CD8-positive, alpha-beta memory T cell (primary cell): Measurements from ENCODE around the gene XRN2. TPM values are rescaled to one million over a fixed set of nuclear protein-coding genes. Genes with fewer than 3 reads are reported as not detected.
"Not testable (repeated sequence)": the region's sequence is repeated elsewhere in the genome, so short reads cannot be mapped to it uniquely, and the experiment has no call there.

Experiments
- CTCF ChIA-PET: fragments of 350-600 bp; sonication (Branson Sonifier 250); formaldehyde crosslinking; loops from one replicate; lab custom pipeline; 2021; ENCODE audit warnings: antibody characterized with exemption; lab: Charles Lee
- POLR2A ChIA-PET: fragments of 350-600 bp; sonication (Branson Sonifier 250); formaldehyde crosslinking; loops from one replicate; lab custom pipeline; 2021; ENCODE audit warnings: antibody characterized with exemption; lab: Charles Lee
- DNase-seq, 5 donors: peaks; one replicate each; pipeline versions ENCODE4 v3.0.0 to v3.0.0-alpha.2; 2020 to 2022; ENCODE audit warnings: mixed read lengths in 1 of 5
- H3K27ac ChIP-seq: one replicate; pipeline ENCODE4 v1.7.0; 2013; ENCODE audit warnings: low read depth, mild to moderate bottlenecking, low read length, moderate library complexity
- H3K27me3 ChIP-seq: 2 replicates; pipeline ENCODE4 v1.7.0; 2013; ENCODE audit warnings: low read length, mild to moderate bottlenecking; ENCODE audit not compliant: insufficient read depth, poor library complexity, severe bottlenecking
- H3K36me3 ChIP-seq: 2 replicates; pipeline ENCODE4 v1.7.0; 2013; ENCODE audit warnings: mild to moderate bottlenecking, low read length, moderate library complexity; ENCODE audit not compliant: insufficient read depth
- H3K4me1 ChIP-seq: 2 replicates; pipeline ENCODE4 v1.7.0; 2013; ENCODE audit warnings: mild to moderate bottlenecking, low read length, moderate library complexity; ENCODE audit not compliant: insufficient read depth
- H3K4me3 ChIP-seq: 2 replicates; pipeline ENCODE4 v1.7.0; 2013; ENCODE audit warnings: mild to moderate bottlenecking, low read length
- H3K9me3 ChIP-seq: 2 replicates; pipeline ENCODE4 v1.7.0; 2013; ENCODE audit warnings: mild to moderate bottlenecking, low read length
- H3K27ac Mint-ChIP-seq, 8 donors: one replicate each; pipeline ENCODE4 v1.8.0; 2020 to 2021; ENCODE audit warnings: mixed read lengths in 8 of 8, mild to moderate bottlenecking in 6 of 8, inconsistent platforms in 3 of 8, moderate library complexity in 3 of 8
- H3K27me3 Mint-ChIP-seq, 2 donors: one replicate each; pipeline ENCODE4 v1.8.0; 2020 to 2021; ENCODE audit warnings: mixed read lengths in 2 of 2, mild to moderate bottlenecking in 1 of 2, moderate library complexity in 1 of 2
- H3K36me3 Mint-ChIP-seq, 3 donors: one replicate each; pipeline ENCODE4 v1.8.0; 2020 to 2021; ENCODE audit warnings: mixed read lengths in 3 of 3, inconsistent platforms in 1 of 3, mild to moderate bottlenecking in 1 of 3
- H3K4me1 Mint-ChIP-seq, 3 donors: one replicate each; pipeline ENCODE4 v1.8.0; 2020 to 2021; ENCODE audit warnings: mixed read lengths in 3 of 3, inconsistent platforms in 1 of 3, mild to moderate bottlenecking in 1 of 3
- H3K4me3 Mint-ChIP-seq, 7 donors: one replicate each; pipeline ENCODE4 v1.8.0; 2020 to 2021; ENCODE audit warnings: mixed read lengths in 7 of 7, mild to moderate bottlenecking in 6 of 7, moderate library complexity in 4 of 7, inconsistent platforms in 2 of 7
- H3K9me3 Mint-ChIP-seq, 5 donors: one replicate each; pipeline ENCODE4 v1.8.0; 2020 to 2022; ENCODE audit warnings: mixed read lengths in 5 of 5, mild to moderate bottlenecking in 3 of 5, moderate library complexity in 2 of 5, inconsistent platforms in 1 of 5
- polyA plus RNA-seq: library from polyadenylated mRNA; unstranded; fragments of 300-500 nt; fragmentation: Illumina TruSeq; gene quantifications from one replicate; pipeline ENCODE4 v1.2.3, GENCODE V29; 2021
- total RNA-seq, 2 experiments: library from RNA; stranded (reverse); gene quantifications; one replicate each; pipeline ENCODE4 v1.2.3, GENCODE V29; 2021

XRN2 gene
- total and polyA plus RNA-seq, 3 experiments from 2014 or later, result 68.7 to 95.1 (median 93.6) TPM

GRCh38 chr20:21397341-21398108, 94.4 kb downstream of the XRN2 start, which contains the start of gene NKX2-4:
NKX2-4 (minus strand) TSS chr20:21397526; CDS start chr20:21397399, 127 bp downstream.
- H3K4me1 ChIP-seq, result peaks cover 10% of the 10 kb centered on the region
- no peak within 1 kb of the TSS for H3K27ac ChIP-seq
- no peaks in the 10 kb centered on the region for H3K9me3 ChIP-seq
- ChIA-PET POLR2A (no interaction called here), CTCF (no interaction called here)
- Mint-ChIP-seq H3K36me3 (peaks cover 0 to 3% (median 0%) of the 10 kb centered on the region in 3 donors), H3K4me3 (peak within 1 kb of the TSS in 6 of 7 donors; percentile 41 to 75 (median 67)), H3K27me3 (peaks cover 66 to 77% of the 10 kb centered on the region in 2 donors), H3K4me1 (peaks cover 11 to 16% (median 16%) of the 10 kb centered on the region in 3 donors), H3K9me3 (peaks cover 16 to 32% (median 26%) of the 10 kb centered on the region in 5 donors), H3K27ac (peak within 1 kb of the TSS in 3 of 8 donors; percentile 15 to 58 (median 51))
- no peaks in the 10 kb centered on the region for H3K36me3 ChIP-seq
- no peak for DNase-seq
- peaks cover 68% of the 10 kb centered on the region for H3K27me3 ChIP-seq
- no peak within 1 kb of the TSS for H3K4me3 ChIP-seq

DNA sequence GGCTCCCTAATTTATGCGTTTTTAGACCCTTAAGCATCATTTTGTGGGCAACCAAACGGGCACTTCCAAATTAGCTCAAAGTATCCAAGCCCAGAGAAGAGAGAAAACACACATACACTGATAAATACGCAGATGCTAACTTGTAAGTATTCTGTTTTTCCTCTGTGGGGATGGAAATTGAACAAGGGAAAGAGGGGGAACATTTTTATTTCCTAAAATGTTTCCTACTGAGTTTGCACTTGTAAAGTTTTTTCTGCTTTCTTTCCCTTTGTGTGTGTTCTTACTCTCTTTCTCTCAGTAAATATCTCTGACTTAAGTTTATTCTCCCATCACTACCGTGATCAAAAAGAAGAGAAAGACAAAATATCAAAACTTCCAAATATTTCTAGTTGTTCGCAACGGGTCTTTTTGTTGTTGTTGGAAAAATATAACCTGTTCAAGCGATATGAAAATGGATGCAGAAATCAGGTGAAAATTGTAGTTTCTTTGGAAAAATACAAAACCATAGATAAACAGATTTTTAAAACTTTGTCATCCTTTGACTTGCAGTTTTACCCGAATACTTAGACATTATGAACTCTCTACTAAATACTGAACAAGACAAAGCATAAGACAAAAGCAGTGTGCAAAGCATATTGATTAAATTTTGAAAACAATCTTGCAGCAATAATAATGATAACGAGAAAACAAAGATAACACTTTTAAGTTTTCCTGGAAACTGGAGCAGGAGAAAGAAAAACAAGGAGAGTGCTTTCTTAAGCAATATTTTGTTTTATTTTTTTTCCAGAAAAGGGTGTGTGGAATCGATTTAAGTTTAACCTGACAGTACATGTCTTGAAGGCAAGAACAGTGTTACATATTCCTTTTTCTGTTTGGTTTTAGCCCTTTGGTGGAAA, 95.2 kb downstream of the XRN2 start:
- peaks cover 61% of the 10 kb centered on the region for H3K27me3 ChIP-seq
- H3K27me3 Mint-ChIP-seq, result peaks cover 64 to 74% of the 10 kb centered on the region in 2 donors
- peak overlapping the region in 2 of 8 donors; percentile 17 to 51 for H3K27ac Mint-ChIP-seq
- H3K4me3 ChIP-seq, result no peak overlapping the region
- H3K4me1 ChIP-seq, result peaks cover 10% of the 10 kb centered on the region
- POLR2A ChIA-PET, result no interaction called here
- H3K36me3 Mint-ChIP-seq, result peaks cover 0 to 3% (median 0%) of the 10 kb centered on the region in 3 donors
- H3K4me3 Mint-ChIP-seq, result peak overlapping the region in 6 of 7 donors; percentile 41 to 75 (median 67)
- no peaks in the 10 kb centered on the region for H3K9me3 ChIP-seq
- peaks cover 10 to 11% (median 11%) of the 10 kb centered on the region in 3 donors for H3K4me1 Mint-ChIP-seq
- H3K9me3 Mint-ChIP-seq, result peaks cover 16 to 29% (median 23%) of the 10 kb centered on the region in 5 donors
- DNase-seq, result no peak
- H3K27ac ChIP-seq, result no peak overlapping the region
- CTCF ChIA-PET, result no interaction called here
- no peaks in the 10 kb centered on the region for H3K36me3 ChIP-seq

DNA sequence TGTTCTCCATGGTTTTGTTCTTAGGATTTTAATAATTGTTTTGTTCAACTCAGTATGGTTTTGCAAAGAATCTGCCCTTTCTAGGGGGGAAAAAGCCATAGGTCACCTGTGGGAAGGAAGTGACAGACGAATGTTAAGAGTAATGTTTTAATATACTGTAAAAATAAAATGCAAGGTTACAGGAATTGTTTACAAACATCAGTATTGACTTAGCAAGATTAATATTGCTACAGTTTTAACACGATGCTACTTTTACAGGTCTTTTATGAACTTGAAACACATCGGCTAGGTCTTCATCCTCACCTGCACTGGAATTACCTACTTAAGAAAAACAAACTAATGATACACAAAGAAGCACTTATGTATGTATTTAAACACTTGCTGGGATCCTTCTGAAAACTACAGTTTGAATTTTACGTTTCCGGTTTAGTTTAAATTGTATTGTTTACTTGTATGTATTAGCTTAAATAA, 95.9 kb downstream of the XRN2 start:
- peaks cover 59 to 73% of the 10 kb centered on the region in 2 donors for H3K27me3 Mint-ChIP-seq
- H3K27me3 ChIP-seq, result peaks cover 54% of the 10 kb centered on the region
- H3K9me3 Mint-ChIP-seq, result peaks cover 16 to 29% (median 23%) of the 10 kb centered on the region in 5 donors
- ChIA-PET POLR2A (no interaction called here), CTCF (no interaction called here)
- no peaks in the 10 kb centered on the region for H3K36me3 ChIP-seq
- peak overlapping the region in 1 of 8 donors; percentile 17 for H3K27ac Mint-ChIP-seq
- peaks cover 10% of the 10 kb centered on the region for H3K4me1 ChIP-seq
- H3K4me1 Mint-ChIP-seq, result peaks cover 8 to 11% (median 11%) of the 10 kb centered on the region in 3 donors
- no peak for DNase-seq
- no peak overlapping the region for H3K4me3 ChIP-seq
- H3K4me3 Mint-ChIP-seq, result no peak overlapping the region
- no peaks in the 10 kb centered on the region for H3K9me3 ChIP-seq
- peaks cover 0 to 3% (median 0%) of the 10 kb centered on the region in 3 donors for H3K36me3 Mint-ChIP-seq
- H3K27ac ChIP-seq, result no peak overlapping the region

DNA sequence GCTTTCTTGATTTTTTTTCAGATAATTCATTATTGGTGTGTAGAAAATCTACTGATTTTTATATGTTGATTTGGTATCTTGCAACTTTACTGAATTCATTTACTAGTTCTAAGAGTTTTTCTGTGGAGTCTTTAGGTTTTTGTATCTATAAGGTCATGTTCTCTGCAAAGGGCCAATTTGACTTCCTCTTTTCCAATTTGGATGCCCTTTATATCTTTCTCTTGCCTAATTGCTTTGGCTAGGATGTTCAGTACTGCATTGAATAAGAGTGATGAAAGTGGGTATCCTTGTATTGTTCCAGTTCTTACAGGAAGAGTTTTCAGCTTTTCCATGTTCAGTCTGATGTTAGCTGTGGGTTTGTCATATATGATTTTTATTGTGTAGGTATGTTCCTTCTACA, 108.6 kb downstream of the XRN2 start:
- POLR2A ChIA-PET, result no interaction called here
- peaks cover 5 to 27% (median 5%) of the 10 kb centered on the region in 3 donors for H3K36me3 Mint-ChIP-seq
- peaks cover 14 to 28% (median 25%) of the 10 kb centered on the region in 3 donors for H3K4me1 Mint-ChIP-seq
- H3K4me3 Mint-ChIP-seq, result no peak overlapping the region
- Histone ChIP-seq H3K4me1 (peaks cover 6% of the 10 kb centered on the region), H3K4me3 (no peak overlapping the region), H3K27ac (no peak overlapping the region), H3K9me3 (no peaks in the 10 kb centered on the region), H3K36me3 (no peaks in the 10 kb centered on the region), H3K27me3 (no peaks in the 10 kb centered on the region)
- CTCF ChIA-PET, result no interaction called here
- H3K27ac Mint-ChIP-seq, result no peak overlapping the region
- peaks cover 43 to 65% of the 10 kb centered on the region in 2 donors for H3K27me3 Mint-ChIP-seq
- DNase-seq, result no peak
- peaks cover 17 to 44% (median 23%) of the 10 kb centered on the region in 5 donors for H3K9me3 Mint-ChIP-seq

GRCh38 chr20:21413996-21414395, 110.9 kb downstream of the XRN2 start:
- peaks cover 3 to 39% (median 5%) of the 10 kb centered on the region in 3 donors for H3K36me3 Mint-ChIP-seq
- H3K4me3 Mint-ChIP-seq, result peak overlapping the region in 4 of 7 donors; percentile 25 to 46 (median 38)
- H3K4me1 Mint-ChIP-seq, result peaks cover 14 to 28% (median 25%) of the 10 kb centered on the region in 3 donors
- DNase-seq, result peak in 1 of 5 donors; percentile 10
- CTCF ChIA-PET, H3K27me3 ChIP-seq, H3K27ac ChIP-seq, H3K9me3 ChIP-seq, H3K36me3 ChIP-seq, H3K4me3 ChIP-seq, H3K4me1 ChIP-seq: not testable (repeated sequence)
- peaks cover 23 to 56% (median 37%) of the 10 kb centered on the region in 5 donors for H3K9me3 Mint-ChIP-seq
- POLR2A ChIA-PET, result interaction anchor here (0.6 kb wide), 1 partner anchor 17 kb away, joined by 3 read pairs; no protein-coding TSS in a partner anchor
- H3K27me3 Mint-ChIP-seq, result peaks cover 38 to 55% of the 10 kb centered on the region in 2 donors
- peak overlapping the region in 1 of 8 donors; percentile 39 for H3K27ac Mint-ChIP-seq

DNA sequence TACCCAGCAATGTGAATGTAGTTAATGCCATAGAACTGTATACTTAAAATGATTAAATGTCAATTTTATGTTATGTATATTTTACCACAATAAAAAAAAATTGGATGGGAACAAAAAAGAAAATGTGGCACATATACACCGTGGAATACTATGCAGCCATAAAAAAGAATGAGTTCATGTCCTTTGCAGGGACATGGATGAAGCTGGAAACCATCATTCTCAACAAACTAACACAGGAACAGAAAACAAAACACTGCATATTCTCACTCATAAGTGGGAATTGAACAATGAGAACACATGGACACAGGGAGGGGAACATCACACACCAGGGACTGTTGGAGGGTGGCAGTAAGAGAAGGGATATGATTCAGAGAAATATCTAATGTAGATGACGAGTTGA, 116.0 kb downstream of the XRN2 start:
- H3K4me3 ChIP-seq, H3K27me3 ChIP-seq, H3K9me3 ChIP-seq, CTCF ChIA-PET, DNase-seq, H3K27ac ChIP-seq, H3K27ac Mint-ChIP-seq, H3K4me1 ChIP-seq, POLR2A ChIA-PET, H3K36me3 ChIP-seq, H3K4me3 Mint-ChIP-seq: not testable (repeated sequence)
- Mint-ChIP-seq H3K4me1 (peaks cover 6 to 15% (median 14%) of the 10 kb centered on the region in 3 donors), H3K36me3 (peaks cover 0 to 56% (median 5%) of the 10 kb centered on the region in 3 donors), H3K9me3 (peaks cover 36 to 79% (median 55%) of the 10 kb centered on the region in 5 donors), H3K27me3 (peaks cover 14 to 31% of the 10 kb centered on the region in 2 donors)

GRCh38 chr20:21421601-21422236, 118.6 kb downstream of the XRN2 start:
- Mint-ChIP-seq H3K4me1 (no peaks in the 10 kb centered on the region), H3K4me3 (no peak overlapping the region), H3K36me3 (peaks cover 0 to 58% (median 0%) of the 10 kb centered on the region in 3 donors), H3K9me3 (peaks cover 49 to 86% (median 64%) of the 10 kb centered on the region in 5 donors), H3K27ac (no peak overlapping the region), H3K27me3 (peaks cover 4 to 8% of the 10 kb centered on the region in 2 donors)
- Histone ChIP-seq H3K4me3 (no peak overlapping the region), H3K27me3 (no peaks in the 10 kb centered on the region), H3K27ac (no peak overlapping the region), H3K36me3 (no peaks in the 10 kb centered on the region), H3K9me3 (no peaks in the 10 kb centered on the region), H3K4me1 (no peaks in the 10 kb centered on the region)
- ChIA-PET POLR2A (no interaction called here), CTCF (no interaction called here)
- DNase-seq, result no peak
